Measurements from ENCODE around the gene IL4R.
A peak's percentile ranks its signal among the peaks of the same experiment; 100 is the strongest.

The IL4R gene

GRCh38 chr16:27359051-27359450 lies 45.3 kb downstream of the IL4R start:
- DNase-seq (ENCODE audit: low spot score): no peak

GRCh38 chr16:27359615-27360014 lies 45.8 kb downstream of the IL4R start:
- DNase-seq (ENCODE audit: low spot score): no peak

- no peak for DNase-seq (ENCODE audit: low spot score)
Measured at GRCh38 chr16:27361987-27362386, 48.2 kb downstream of the IL4R start.

GRCh38 chr16:27362570-27363245 lies 48.9 kb downstream of the IL4R start:
- no peak for DNase-seq (ENCODE audit: low spot score)

- DNase-seq (ENCODE audit: low spot score): no peak
Measured at GRCh38 chr16:27363246-27363632, 49.5 kb downstream of the IL4R start.

- no peak for DNase-seq (ENCODE audit: low spot score)
Measured at GRCh38 chr16:27363797-27364196, 50.0 kb downstream of the IL4R start.

- no peak for DNase-seq (ENCODE audit: low spot score)
Measured at GRCh38 chr16:27364493-27365141, 50.8 kb downstream of the IL4R start.

- no peak for DNase-seq (ENCODE audit: low spot score)
Measured at GRCh38 chr16:27365142-27366089, 51.6 kb downstream of the IL4R start.

GRCh38 chr16:27366687-27367460 lies 53.1 kb downstream of the IL4R start:
- no peak for DNase-seq (ENCODE audit: low spot score)

GRCh38 chr16:27367461-27368357 lies 53.9 kb downstream of the IL4R start:
- DNase-seq (ENCODE audit: low spot score): peak; percentile 89

- DNase-seq (ENCODE audit: low spot score): no peak
Measured at GRCh38 chr16:27368358-27368722, 54.6 kb downstream of the IL4R start.

- DNase-seq (ENCODE audit: low spot score): no peak
Measured at GRCh38 chr16:27369806-27370205, 56.0 kb downstream of the IL4R start.

GRCh38 chr16:27370318-27370717 lies 56.5 kb downstream of the IL4R start:
- DNase-seq (ENCODE audit: low spot score): no peak

- DNase-seq (ENCODE audit: low spot score): no peak
Measured at GRCh38 chr16:27373312-27373711, 59.5 kb downstream of the IL4R start.

- DNase-seq (ENCODE audit: low spot score): no peak
Measured at GRCh38 chr16:27374221-27374803, 60.5 kb downstream of the IL4R start.

- DNase-seq (ENCODE audit: low spot score): peak; percentile 31
Measured at GRCh38 chr16:27374804-27375425, 61.1 kb downstream of the IL4R start.

- DNase-seq (ENCODE audit: low spot score): peak; percentile 43
Measured at GRCh38 chr16:27377666-27378485, 64.1 kb downstream of the IL4R start.

GRCh38 chr16:27378871-27379481 lies 65.2 kb downstream of the IL4R start:
- DNase-seq (ENCODE audit: low spot score): no peak

- DNase-seq (ENCODE audit: low spot score): no peak
Measured at GRCh38 chr16:27379919-27380318, 66.1 kb downstream of the IL4R start.
